ENCODE measurements around the gene CCSAP. TPM values are rescaled to one million over a fixed set of nuclear protein-coding genes. Genes with fewer than 3 reads are reported as not detected.

Gene CCSAP
- total and polyA plus RNA-seq, 2 of the 4 experiments (the other 2 are of a cell fraction), result 2.3 to 3.8 TPM

DNA sequence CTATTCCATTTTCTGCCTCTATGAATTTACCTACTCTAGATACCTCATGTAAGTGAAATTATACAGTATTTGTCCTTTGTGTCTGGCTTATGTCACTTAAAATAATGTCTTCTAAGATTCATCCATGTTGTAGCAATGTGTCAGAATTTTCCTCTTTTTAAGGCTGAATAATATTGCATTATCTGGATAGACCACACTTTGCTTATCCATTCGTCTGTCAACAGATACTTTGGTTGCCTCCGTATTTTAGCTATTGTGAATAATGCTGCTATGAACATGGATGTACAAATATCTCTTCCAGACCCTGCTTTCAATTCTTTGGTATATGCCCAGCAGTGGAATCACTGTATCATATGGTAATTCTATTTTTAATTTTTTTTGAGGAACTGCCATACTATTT is 10.1 kb upstream of the CCSAP start:
- no peak overlapping the region for H2BK15ac ChIP-seq (ENCODE audit: low read depth, low read length)
- H3K18ac ChIP-seq (ENCODE audit: low read depth, low read length), result no peak overlapping the region
- no peak for ATAC-seq (ENCODE audit: low read depth)
- H3K4me2 ChIP-seq (ENCODE audit: low read depth, low read length), result no peak overlapping the region
- dilution Hi-C loops (cut with HindIII; ENCODE audit: low sequenced_read_pairs, unreplicated experiment) (no loop called here), intact Hi-C loops (cut with micrococcal nuclease) (no loop called here), in situ Hi-C loops (cut with MboI; ENCODE audit: low sequenced_read_pairs) (no loop called here)
- H3K9me1 ChIP-seq (ENCODE audit: insufficient read depth, low read length), result no peaks in the 10 kb centered on the region
- no peak overlapping the region for H3K4me3 ChIP-seq (ENCODE audit: insufficient read depth, low read depth, low read length)
- peaks cover 3% of the 10 kb centered on the region; the same call in 1 of the 2 replicates for H3K9me3 ChIP-seq (ENCODE audit: control insufficient read depth, insufficient read depth, low read length)
- no peak overlapping the region for H4K8ac ChIP-seq (ENCODE audit: low read depth in 2 of 2, low read length in 2 of 2)
- H4K91ac ChIP-seq (ENCODE audit: insufficient read depth, low read depth, low read length), result no peak overlapping the region
- H3K4me1 ChIP-seq (ENCODE audit: control insufficient read depth, insufficient read depth, low read length), result no peaks in the 10 kb centered on the region
- H2BK120ac ChIP-seq (ENCODE audit: low read depth, low read length), result no peak overlapping the region
- TF ChIP-seq FOS (IDR thresholded peaks at IDR 0.05; ENCODE audit: low read depth, low read length), result no peak
- no peak for TF ChIP-seq RAD21 (IDR thresholded peaks at IDR 0.05; ENCODE audit: low read length)
- TF ChIP-seq, protein P1, sequence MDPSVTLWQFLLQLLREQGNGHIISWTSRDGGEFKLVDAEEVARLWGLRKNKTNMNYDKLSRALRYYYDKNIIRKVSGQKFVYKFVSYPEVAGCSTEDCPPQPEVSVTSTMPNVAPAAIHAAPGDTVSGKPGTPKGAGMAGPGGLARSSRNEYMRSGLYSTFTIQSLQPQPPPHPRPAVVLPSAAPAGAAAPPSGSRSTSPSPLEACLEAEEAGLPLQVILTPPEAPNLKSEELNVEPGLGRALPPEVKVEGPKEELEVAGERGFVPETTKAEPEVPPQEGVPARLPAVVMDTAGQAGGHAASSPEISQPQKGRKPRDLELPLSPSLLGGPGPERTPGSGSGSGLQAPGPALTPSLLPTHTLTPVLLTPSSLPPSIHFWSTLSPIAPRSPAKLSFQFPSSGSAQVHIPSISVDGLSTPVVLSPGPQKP (IDR thresholded peaks at IDR 0.05; ENCODE audit: borderline replicate concordance, low read depth, low read length), result no peak
- TF ChIP-seq CTCF (conservative IDR thresholded peaks at IDR 0.05; ENCODE audit: low read depth, low read length), result no peak
- no peak for TF ChIP-seq RFX5 (IDR thresholded peaks at IDR 0.05; ENCODE audit: low read depth, low read length)
- TF ChIP-seq POLR2A (IDR thresholded peaks at IDR 0.05; ENCODE audit: low read depth, low read length), result no peak
- TF ChIP-seq CHD1 (IDR thresholded peaks at IDR 0.05; ENCODE audit: low read depth, low read length), result no peak
- no peak for TF ChIP-seq RCOR1 (IDR thresholded peaks at IDR 0.05; ENCODE audit: insufficient replicate concordance, low read length)
- TF ChIP-seq BHLHE40 (IDR thresholded peaks at IDR 0.05; ENCODE audit: low read depth, low read length), result no peak
- peaks cover 6% of the 10 kb centered on the region for H3K27me3 ChIP-seq (ENCODE audit: control insufficient read depth, insufficient read depth, low read length)
- no peak overlapping the region for H3K56ac ChIP-seq (ENCODE audit: extremely low read depth, insufficient read depth, low read length)
- H3K27ac ChIP-seq (ENCODE audit: insufficient read depth, low read length), result no peak overlapping the region
- CTCF ChIA-PET, result no interaction called here
- no peak overlapping the region for H2BK20ac ChIP-seq (ENCODE audit: low read depth, low read length)
- H3K23ac ChIP-seq (ENCODE audit: low read depth, low read length), result no peak overlapping the region
- no peak for DNase-seq
- no peak overlapping the region for H2AFZ ChIP-seq (replicated peaks; ENCODE audit: low read length, poor library complexity)
- POLR2A ChIA-PET (ENCODE audit: unreplicated experiment), result no interaction called here
- no peak overlapping the region for H3K14ac ChIP-seq (replicated peaks; ENCODE audit: low read depth, low read length)
- no peak overlapping the region for H4K5ac ChIP-seq (ENCODE audit: low read depth, low read length)
- no peaks in the 10 kb centered on the region for H3K79me1 ChIP-seq (ENCODE audit: low read depth in 1 of 2, low read length in 2 of 2)
- no peak overlapping the region for H2AK5ac ChIP-seq (ENCODE audit: low read depth, low read length)
- H4K20me1 ChIP-seq (ENCODE audit: insufficient read depth, low read length), result no peaks in the 10 kb centered on the region
- H3K36me3 ChIP-seq (ENCODE audit: control insufficient read depth, insufficient read depth, low read length), result no peaks in the 10 kb centered on the region
- WGBS, 2 experiments (ENCODE audit: extremely low coverage in 2 of 2, insufficient read length in 1 of 2), result no CpG with 5 or more reads among the region's 2 CpGs
- no TSS peak for BruUV-seq (replicated peaks)
- no peak overlapping the region for H2BK5ac ChIP-seq (ENCODE audit: low read depth, low read length, poor library complexity, severe bottlenecking)
- no peak overlapping the region for H2AK9ac ChIP-seq (replicated peaks; ENCODE audit: low read depth, low read length, poor library complexity)
- no peak overlapping the region for H3K9ac ChIP-seq (ENCODE audit: low read depth, low read length)
- no peak overlapping the region for H3K4ac ChIP-seq (ENCODE audit: low read depth, low read length)

All from IMR-90 (cell line).